OCI-LY7 (cell line): ENCODE results near the gene PRKCA. TPM values are rescaled to one million over a fixed set of nuclear protein-coding genes. Genes with fewer than 3 reads are reported as not detected.
A peak's percentile ranks its signal among the peaks of the same experiment; 100 is the strongest.

ENCODE experiments used
- BruUV-seq: library from RNA; stranded (reverse); fragments of 400-500 nt; replicated peaks from 2 replicates; lab custom pipeline; 2021; lab: Mats Ljungman, UMichigan
- CTCF ChIA-PET: fragments of 300-600 bp; sonication (Branson Sonifier 250); formaldehyde crosslinking; loops from one replicate; lab custom pipeline; 2022; ENCODE audit warnings: antibody characterized with exemption; ENCODE audit not compliant: unreplicated experiment; lab: Charles Lee
- POLR2A ChIA-PET: fragments of 300-600 bp; sonication (Branson Sonifier 250); formaldehyde crosslinking; loops from one replicate; lab custom pipeline; 2022; ENCODE audit warnings: antibody characterized with exemption; lab: Charles Lee
- DNase-seq: peaks from one replicate; pipeline ENCODE4 v3.0.0-alpha.2; 2015; ENCODE audit warnings: low spot score
- H2AFZ ChIP-seq: fragments of 200-600 bp; sonication (generic), shearing (Covaris generic); 2 replicates; pipeline ENCODE4 v1.6.1; 2014; ENCODE audit warnings: mild to moderate bottlenecking, antibody characterized with exemption, low read length, moderate library complexity
- H3K27ac ChIP-seq: fragments of 200-600 bp; sonication (generic); 2 replicates; pipeline ENCODE4 v1.5.1; 2014; ENCODE audit warnings: mixed run types, low read depth, mild to moderate bottlenecking, moderate library complexity, low read length, inconsistent platforms; ENCODE audit not compliant: poor library complexity, severe bottlenecking
- H3K36me3 ChIP-seq: fragments of 200-600 bp; sonication (generic); 2 replicates; pipeline ENCODE4 v1.6.1; 2014; ENCODE audit warnings: mild to moderate bottlenecking, antibody characterized with exemption, low read length, moderate library complexity, mixed read lengths; ENCODE audit not compliant: insufficient read depth
- H3K4me1 ChIP-seq: fragments of 200-600 bp; sonication (generic); 2 replicates; pipeline ENCODE4 v1.5.1; 2014; ENCODE audit warnings: mild to moderate bottlenecking, low read length; ENCODE audit not compliant: insufficient read depth, poor library complexity, severe bottlenecking
- H3K4me2 ChIP-seq: fragments of 200-600 bp; sonication (generic); 2 replicates; pipeline ENCODE4 v1.6.1; 2014; ENCODE audit warnings: mild to moderate bottlenecking, low read length
- H3K4me3 ChIP-seq: fragments of 200-600 bp; sonication (generic); 2 replicates; pipeline ENCODE4 v1.5.1; 2014; ENCODE audit warnings: mild to moderate bottlenecking, low read depth, low read length; ENCODE audit not compliant: poor library complexity, severe bottlenecking
- H3K79me2 ChIP-seq: fragments of 200-600 bp; sonication (generic); 2 replicates; pipeline ENCODE4 v1.6.1; 2016; ENCODE audit warnings: low read depth, mild to moderate bottlenecking, low read length, moderate library complexity, mixed read lengths; ENCODE audit not compliant: insufficient read depth
- H3K9me2 ChIP-seq: fragments of 200-600 bp; sonication (generic); 2 replicates; pipeline ENCODE4 v1.6.1; 2016; ENCODE audit warnings: mild to moderate bottlenecking, low read length, mixed read lengths; ENCODE audit not compliant: insufficient read depth
- H3K9me3 ChIP-seq: fragments of 200-600 bp; sonication (generic); 2 replicates; pipeline ENCODE4 v1.6.1; 2014; ENCODE audit warnings: mild to moderate bottlenecking, mixed run types, low read length, mixed read lengths
- H4K20me1 ChIP-seq: fragments of 200-600 bp; sonication (generic); 2 replicates; pipeline ENCODE4 v1.6.1; 2014; ENCODE audit warnings: mild to moderate bottlenecking, antibody characterized with exemption, low read length, moderate library complexity, mixed read lengths; ENCODE audit not compliant: insufficient read depth
- EZH2phosphoT487 ChIP-seq: fragments of 200-600 bp; sonication (generic); IDR thresholded peaks from 2 replicates; pipeline ENCODE4 v1.6.1; 2018; ENCODE audit warnings: low read depth, borderline replicate concordance, mild to moderate bottlenecking, mixed run types, antibody characterized with exemption, low read length, moderate library complexity, mixed read lengths
- intact Hi-C: fragments of 100-400 bp; cut with micrococcal nuclease; formaldehyde crosslinking; loops from one replicate; pipeline ENCODE4 v1.10.0; 2022; ENCODE audit not compliant: unreplicated experiment
- total RNA-seq, 2 experiments: library from RNA; depleted of rRNA in 1 of 2; stranded (reverse); fragments of >200 nt in 1 of 2; shearing (Covaris generic) in 1 of 2; gene quantifications; 2 replicates each; pipeline ENCODE4 v1.2.3, GENCODE V29; 2014 to 2022
- TF ChIP-seq, protein P1 (sequence below): fragments of 200-600 bp; sonication (generic); conservative IDR thresholded peaks from 2 replicates; pipeline ENCODE4 v1.5.1; 2014; ENCODE audit warnings: mild to moderate bottlenecking, antibody characterized with exemption, low read length, moderate library complexity, mixed read lengths

PRKCA gene
- total RNA-seq, 2 experiments from 2014 or later = 6.6 to 32.1 TPM

DNA sequence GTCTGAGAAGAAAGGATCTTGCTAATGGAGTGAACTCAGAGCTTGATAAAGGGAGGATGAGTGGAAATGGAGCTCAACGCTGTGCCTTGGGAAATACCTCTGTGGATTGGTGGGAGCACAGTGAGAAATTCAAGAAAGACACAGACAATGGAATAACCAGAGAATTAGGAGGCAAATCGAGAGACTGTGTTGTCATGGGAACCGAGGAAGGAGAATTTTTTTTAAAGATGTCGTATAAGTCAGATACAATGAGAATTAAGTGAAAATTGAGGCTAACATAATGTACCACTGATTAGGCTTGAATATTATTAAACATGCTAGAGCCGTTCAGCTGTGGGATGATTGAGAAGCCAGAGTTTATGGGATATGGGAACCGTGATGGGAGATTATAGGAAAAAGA, 134.2 kb downstream of the PRKCA start:
- Histone ChIP-seq H3K4me1 (peaks cover 42% of the 10 kb centered on the region), H3K4me2 (no peak overlapping the region), H2AFZ (no peak overlapping the region), H3K9me3 (no peaks in the 10 kb centered on the region), H4K20me1 (no peaks in the 10 kb centered on the region), H3K27ac (no peak overlapping the region), H3K4me3 (no peak overlapping the region), H3K36me3 (no peaks in the 10 kb centered on the region), H3K79me2 (no peaks in the 10 kb centered on the region), H3K9me2 (no peaks in the 10 kb centered on the region)
- ChIA-PET CTCF (no interaction called here), POLR2A (no interaction called here)
- no peak for DNase-seq
- no TSS peak for BruUV-seq
- intact Hi-C loops = no loop called here
- TF ChIP-seq EZH2phosphoT487 = no peak
- TF ChIP-seq, protein P1, sequence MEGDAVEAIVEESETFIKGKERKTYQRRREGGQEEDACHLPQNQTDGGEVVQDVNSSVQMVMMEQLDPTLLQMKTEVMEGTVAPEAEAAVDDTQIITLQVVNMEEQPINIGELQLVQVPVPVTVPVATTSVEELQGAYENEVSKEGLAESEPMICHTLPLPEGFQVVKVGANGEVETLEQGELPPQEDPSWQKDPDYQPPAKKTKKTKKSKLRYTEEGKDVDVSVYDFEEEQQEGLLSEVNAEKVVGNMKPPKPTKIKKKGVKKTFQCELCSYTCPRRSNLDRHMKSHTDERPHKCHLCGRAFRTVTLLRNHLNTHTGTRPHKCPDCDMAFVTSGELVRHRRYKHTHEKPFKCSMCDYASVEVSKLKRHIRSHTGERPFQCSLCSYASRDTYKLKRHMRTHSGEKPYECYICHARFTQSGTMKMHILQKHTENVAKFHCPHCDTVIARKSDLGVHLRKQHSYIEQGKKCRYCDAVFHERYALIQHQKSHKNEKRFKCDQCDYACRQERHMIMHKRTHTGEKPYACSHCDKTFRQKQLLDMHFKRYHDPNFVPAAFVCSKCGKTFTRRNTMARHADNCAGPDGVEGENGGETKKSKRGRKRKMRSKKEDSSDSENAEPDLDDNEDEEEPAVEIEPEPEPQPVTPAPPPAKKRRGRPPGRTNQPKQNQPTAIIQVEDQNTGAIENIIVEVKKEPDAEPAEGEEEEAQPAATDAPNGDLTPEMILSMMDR = no peak

DNA sequence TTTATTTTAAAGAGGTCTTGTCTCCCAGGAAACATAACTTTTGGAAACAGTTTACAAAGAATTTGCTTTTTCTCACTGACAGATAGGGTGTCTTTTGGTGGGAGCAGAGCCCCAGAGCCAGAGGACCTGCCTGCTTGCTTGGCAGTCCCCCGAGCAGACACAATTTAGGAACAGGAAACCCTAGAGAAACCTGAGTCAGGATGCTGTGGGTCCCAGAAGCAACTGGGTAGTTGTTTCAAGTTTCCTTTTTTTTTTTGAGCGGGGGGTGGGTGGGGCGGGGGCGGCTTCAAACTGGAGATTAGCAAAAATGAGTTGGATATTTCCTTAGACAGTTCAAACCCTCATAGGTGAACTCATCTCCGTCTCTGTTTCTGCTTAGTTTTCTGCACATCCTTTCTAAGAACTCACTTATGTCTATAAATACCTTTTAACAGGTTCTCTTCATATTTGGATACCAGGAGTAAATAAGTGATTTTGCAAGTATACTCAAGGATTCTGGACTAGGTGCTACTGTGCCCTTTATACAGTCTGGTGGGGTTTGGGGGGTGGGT, 135.1 kb downstream of the PRKCA start:
- H2AFZ ChIP-seq = no peak overlapping the region
- no peaks in the 10 kb centered on the region for H3K36me3 ChIP-seq
- no TSS peak for BruUV-seq
- no peaks in the 10 kb centered on the region for H3K9me3 ChIP-seq
- TF ChIP-seq EZH2phosphoT487 = no peak
- TF ChIP-seq, protein P1 = no peak
- no peak for DNase-seq
- POLR2A ChIA-PET = interaction anchor here (0.9 kb wide), 1 partner anchor 244 kb away, joined by 3 read pairs; no protein-coding TSS in a partner anchor
- no peak overlapping the region for H3K4me3 ChIP-seq
- intact Hi-C loops = no loop called here
- H3K27ac ChIP-seq = no peak overlapping the region
- CTCF ChIA-PET = no interaction called here
- peak overlapping the region; percentile 48 for H3K4me2 ChIP-seq
- peaks cover 52% of the 10 kb centered on the region for H3K4me1 ChIP-seq
- no peaks in the 10 kb centered on the region for H4K20me1 ChIP-seq
- H3K9me2 ChIP-seq = no peaks in the 10 kb centered on the region
- H3K79me2 ChIP-seq = no peaks in the 10 kb centered on the region

DNA sequence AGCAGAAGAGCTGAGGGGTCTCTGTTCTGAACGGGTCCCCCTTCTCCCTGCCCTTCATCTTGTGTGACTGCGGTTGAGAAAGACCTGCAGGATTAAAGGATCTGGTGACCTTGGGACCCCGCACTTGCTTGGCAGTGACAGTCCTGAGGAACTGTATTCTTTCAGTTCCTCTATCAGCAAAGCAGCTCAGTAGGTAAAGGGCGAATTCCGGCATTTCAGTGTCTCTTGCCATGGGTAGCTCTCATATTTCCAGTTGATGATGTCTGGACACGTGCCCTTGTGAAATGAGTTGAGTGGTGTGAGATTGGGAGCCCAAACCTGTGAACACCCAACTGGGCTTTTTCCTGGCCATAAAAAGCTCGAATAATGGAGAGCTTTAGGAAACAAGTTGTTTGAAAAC, 135.7 kb downstream of the PRKCA start:
- no peaks in the 10 kb centered on the region for H4K20me1 ChIP-seq
- H3K4me1 ChIP-seq = peaks cover 54% of the 10 kb centered on the region
- no peak overlapping the region for H3K4me3 ChIP-seq
- BruUV-seq = no TSS peak
- POLR2A ChIA-PET = interaction anchor here (0.6 to 0.9 kb wide), 2 partner anchors 10 to 244 kb away, joined by 3 to 6 read pairs; no protein-coding TSS in a partner anchor
- H3K36me3 ChIP-seq = no peaks in the 10 kb centered on the region
- no peaks in the 10 kb centered on the region for H3K9me2 ChIP-seq
- no peaks in the 10 kb centered on the region for H3K9me3 ChIP-seq
- CTCF ChIA-PET = no interaction called here
- TF ChIP-seq, protein P1 = no peak
- peak overlapping the region; percentile 20 for H3K4me2 ChIP-seq
- peak; percentile 53 for DNase-seq
- H3K79me2 ChIP-seq = no peaks in the 10 kb centered on the region
- H3K27ac ChIP-seq = no peak overlapping the region
- intact Hi-C loops = no loop called here
- H2AFZ ChIP-seq = no peak overlapping the region
